COR-L47 (cell line): ENCODE results near the gene ID1.
"Not testable (repeated sequence)": the region's sequence is repeated elsewhere in the genome, so short reads cannot be mapped to it uniquely, and the experiment has no call there.

Experiments
- DNase-seq: peaks from one replicate; lab custom pipeline; 2025; lab: John Stamatoyannopoulos, UW

The ID1 gene

DNA sequence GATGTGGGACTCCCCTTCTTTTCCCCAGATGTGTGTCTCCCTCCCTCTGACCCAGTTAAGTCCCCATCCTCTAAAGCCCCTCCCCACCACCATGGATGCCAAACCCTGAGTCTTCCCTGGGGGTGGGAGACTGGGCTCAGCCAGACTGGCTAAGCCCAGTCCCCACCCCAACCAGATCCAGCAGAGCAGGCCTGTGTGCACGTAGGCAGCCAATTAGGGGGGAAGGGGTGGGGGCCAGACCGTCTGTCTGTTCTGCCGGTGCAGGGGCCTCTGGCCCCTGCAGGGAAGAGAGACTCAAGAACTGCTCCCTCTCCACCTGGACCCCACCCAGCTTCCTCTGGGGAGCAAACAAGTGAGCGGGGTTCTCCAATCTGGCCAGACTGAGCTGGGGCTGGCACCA lies 33.2 kb downstream of the ID1 start:
- DNase-seq, result no peak

DNA sequence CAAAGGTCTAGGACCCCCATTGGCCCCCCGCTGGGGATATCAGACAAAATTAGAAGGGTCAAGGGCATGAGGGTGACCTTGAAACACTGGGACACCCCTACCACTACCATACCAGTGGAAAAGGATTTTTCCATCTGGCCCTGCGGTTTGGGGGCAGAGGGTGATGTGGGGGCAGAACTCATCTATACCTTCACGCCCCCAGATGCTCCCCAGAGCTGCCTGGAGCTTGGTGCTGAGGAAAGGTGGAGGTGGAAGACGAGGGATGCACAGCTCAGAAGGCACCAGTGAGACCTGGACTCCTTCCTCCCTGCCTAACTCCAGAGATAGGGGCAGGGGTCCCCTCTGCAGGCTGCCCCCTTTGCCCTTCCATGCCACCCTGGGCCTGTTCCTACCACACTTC lies 33.7 kb downstream of the ID1 start:
- DNase-seq, result no peak

DNA sequence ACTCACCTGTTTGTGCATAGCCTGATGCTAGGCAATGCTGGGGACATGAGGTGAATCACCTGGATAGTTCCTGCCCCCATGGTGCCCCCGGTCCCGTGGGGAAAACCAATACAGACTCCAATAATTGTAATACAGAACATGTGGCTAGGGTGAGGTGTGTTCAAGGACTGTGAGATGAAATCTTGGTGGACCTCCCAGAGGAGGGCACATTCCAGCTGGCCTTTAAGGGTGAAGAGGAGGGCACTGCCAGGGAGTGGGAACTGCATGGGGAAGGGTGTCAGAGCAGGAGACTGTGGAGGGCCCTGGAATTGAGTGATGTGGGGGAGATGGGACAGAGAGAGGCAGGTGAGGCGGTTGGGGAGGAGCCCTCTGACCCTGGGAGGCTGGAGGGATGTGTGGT lies 35.2 kb downstream of the ID1 start:
- DNase-seq, result no peak

DNA sequence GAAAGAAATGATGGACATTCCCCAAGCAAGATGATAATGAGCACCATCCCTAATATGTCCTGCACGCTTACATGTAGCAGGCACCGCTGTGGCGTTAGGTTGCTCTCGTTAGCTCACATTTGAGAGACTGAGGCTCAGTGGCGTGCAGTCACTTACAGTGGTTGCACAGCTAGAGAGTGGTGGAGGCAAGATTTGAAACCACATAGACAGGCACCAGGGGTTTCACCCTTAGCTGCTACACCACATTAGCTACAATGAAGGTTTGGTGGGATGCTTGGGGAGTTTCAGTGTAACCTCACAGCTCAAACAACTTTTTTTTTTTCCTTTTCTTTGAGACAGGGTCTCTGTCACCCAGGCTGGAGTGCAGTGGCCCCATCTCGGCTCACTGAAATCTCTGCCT lies 36.3 kb downstream of the ID1 start:
- DNase-seq, result no peak

DNA sequence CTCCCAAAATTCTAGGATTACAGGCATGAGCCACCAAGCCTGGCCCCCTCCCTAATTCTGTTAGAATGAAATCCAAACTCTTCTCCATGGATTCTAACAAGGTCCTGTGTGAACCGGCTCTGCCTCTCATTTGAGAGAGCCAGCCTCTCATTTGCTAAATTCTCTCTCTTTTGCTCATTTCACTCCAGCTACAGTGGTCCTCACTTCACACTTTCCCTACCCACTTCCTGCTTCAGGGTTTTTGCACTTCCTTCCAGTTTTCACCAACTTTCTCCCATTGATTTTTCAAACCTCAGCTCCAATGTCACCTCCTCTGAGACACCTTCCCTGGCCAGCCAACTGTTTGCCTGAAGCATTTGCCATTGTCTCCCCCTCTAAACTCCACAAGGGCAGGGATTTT lies 37.7 kb downstream of the ID1 start:
- DNase-seq, result no peak

DNA sequence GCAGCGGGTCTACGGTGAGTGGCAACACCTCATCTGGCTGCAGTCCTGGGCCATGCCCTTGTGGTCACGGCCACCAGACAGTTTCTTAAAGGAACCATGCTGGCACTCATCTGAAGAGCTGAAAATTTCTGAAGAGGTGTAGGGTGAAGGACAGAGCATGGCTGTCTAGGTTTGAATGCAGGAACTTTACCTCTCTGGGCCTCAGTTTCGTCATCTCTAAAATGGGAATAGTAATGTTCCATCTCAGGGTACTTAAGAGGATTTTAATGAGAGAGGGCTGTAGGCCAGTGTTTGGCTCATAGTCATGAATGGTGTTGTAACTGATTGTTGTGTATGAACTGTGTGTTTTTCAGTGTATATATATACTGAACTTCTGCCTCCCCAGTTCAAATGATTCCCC lies 38.4 kb downstream of the ID1 start:
- no peak for DNase-seq

DNA sequence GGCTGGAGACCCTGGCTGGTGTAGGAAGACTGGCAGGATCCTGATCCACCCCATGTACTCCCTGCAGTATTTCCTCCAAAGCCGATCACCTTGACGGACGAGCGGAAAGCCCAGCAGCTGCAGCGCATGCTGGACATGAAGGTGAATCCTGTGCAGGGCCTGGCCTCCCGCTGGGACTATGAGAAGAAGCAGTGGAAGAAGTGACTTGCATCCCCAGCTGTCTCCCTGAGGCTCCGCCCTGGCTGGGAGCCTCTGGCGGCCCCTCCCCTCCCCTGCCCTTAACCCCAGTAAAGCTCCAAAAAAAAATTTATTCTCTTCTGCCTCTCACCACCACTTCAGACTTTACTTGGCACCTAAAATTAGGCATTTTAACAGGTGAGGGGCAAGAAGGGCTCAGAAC lies 39.6 kb downstream of the ID1 start:
- no peak for DNase-seq

DNA sequence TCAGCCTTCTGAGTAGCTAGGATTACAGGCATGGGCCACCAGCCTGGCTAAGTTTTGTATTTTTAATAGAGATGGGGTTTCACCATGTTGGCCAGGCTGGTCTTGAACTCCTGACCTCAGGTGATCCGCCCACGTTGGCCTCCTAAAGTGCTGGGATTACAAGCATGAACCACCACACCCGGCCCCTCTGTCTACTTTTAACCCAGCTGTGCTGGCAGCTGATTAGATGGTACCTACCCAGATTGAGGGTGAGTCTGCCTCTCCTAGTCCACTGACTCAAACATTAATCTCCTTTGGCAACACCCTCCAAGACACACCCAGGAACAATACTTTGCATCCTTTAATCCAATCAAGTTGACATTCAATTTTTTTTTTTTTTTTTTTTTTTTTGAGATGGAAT lies 43.0 kb downstream of the ID1 start:
- not testable (repeated sequence) for DNase-seq

DNA sequence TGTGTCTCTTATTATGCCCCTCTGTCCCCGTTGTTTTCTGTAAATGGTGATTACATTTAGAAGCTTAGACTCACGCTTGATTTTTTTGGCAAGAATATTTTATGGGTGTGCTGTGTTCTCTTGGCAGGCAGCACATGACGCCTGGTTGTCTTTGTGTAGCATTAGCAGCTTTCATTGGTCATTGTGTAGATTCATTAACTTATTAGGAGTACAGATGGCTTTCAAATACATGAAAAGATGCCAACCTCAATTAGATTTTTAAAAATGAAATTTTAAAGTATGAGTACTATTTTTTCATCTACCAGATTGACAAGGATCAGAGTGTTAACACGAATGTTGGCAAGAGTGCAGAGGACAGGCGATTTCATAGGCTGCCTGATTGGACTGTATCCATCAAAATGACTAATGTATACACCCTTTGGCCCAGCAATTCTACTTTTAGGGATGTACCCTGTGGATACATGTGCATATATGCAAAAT lies 47.9 kb downstream of the ID1 start:
- DNase-seq, result peak; percentile 61

DNA sequence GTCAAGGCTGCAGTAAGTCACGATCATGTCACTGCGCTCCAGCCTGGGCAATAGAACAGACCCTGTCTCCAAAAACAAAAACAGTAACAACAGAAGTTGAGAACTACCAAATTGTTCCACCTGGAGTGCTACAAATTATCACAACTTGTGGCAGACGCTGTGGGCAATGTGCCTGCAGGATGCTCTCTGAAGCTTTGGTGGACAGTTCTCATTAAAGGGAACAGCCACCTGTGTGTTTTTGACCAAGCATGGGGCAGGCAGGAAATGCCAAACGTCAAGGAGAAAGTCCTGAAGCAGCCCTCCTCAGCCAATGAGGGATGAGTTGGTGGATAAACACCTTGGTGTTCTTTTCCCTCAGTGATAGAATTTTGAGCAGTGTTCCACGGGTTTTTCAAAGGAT lies 48.5 kb downstream of the ID1 start:
- DNase-seq, result no peak

DNA sequence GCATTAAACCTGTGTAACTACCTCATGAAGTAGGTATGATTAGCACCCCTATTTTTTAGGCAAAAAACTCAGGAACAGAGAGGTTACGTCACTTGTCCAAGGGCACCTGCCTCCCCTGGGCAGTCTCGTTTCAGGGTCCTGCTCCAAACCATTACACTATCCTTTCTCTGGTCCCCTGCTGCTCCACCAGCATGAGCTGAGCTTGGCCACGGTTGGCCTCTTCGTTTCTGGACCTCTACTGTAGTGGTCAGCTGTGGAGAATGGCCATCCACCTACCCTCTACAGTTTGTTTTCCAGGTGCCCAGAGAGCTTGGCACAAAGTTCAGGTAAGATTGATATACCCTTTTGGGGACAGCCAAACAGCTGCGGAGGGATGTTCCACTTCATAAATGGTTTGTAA lies 49.4 kb downstream of the ID1 start:
- no peak for DNase-seq
